Breast epithelium (tissue), 4 donors: Measurements from ENCODE around the gene ST6GALNAC3. TPM values are rescaled to one million over a fixed set of nuclear protein-coding genes. Genes with fewer than 3 reads are reported as not detected.

Experiments used
- DNase-seq, 2 donors: peaks; one replicate each; pipeline ENCODE4 v3.0.0-alpha.2; 2019; ENCODE audit warnings: low spot score in 2 of 2
- H3K27ac ChIP-seq, 2 donors: fragments of 200-600 bp; sonication (generic) in 1 of 2; one replicate each; pipeline ENCODE4 v1.5.1; 2016 to 2019; ENCODE audit warnings: mild to moderate bottlenecking in 1 of 2
- H3K27me3 ChIP-seq, 2 donors: fragments of 200-600 bp; sonication (generic) in 1 of 2; one replicate each; pipeline versions ENCODE4 v1.5.1 to v1.6.0; 2017 to 2019; ENCODE audit warnings: control low read depth in 1 of 2, mild to moderate bottlenecking in 1 of 2
- H3K36me3 ChIP-seq: fragments of 200-600 bp; one replicate; pipeline ENCODE4 v1.5.1; 2019
- H3K4me1 ChIP-seq, 2 donors: fragments of 200-600 bp; sonication (generic); one replicate each; pipeline ENCODE4 v1.5.1; 2016 to 2019; ENCODE audit warnings: control low read depth in 1 of 2
- H3K4me3 ChIP-seq, 3 donors: fragments of 200-600 bp; sonication (generic); 1 replicate in 2 of 3; 2 replicates in 1 of 3; pipeline ENCODE4 v1.5.1; 2016 to 2019; ENCODE audit warnings: mild to moderate bottlenecking in 3 of 3, moderate library complexity in 2 of 3
- H3K9me3 ChIP-seq, 2 donors: fragments of 200-600 bp; sonication (generic) in 1 of 2; one replicate each; pipeline ENCODE4 v1.5.1; 2016 to 2019; ENCODE audit warnings: control low read depth in 1 of 2
- CTCF ChIP-seq, 3 donors: fragments of 450-650 bp; IDR thresholded peaks; one replicate each; pipeline ENCODE4 v1.5.1; 2016 to 2017; ENCODE audit warnings: antibody characterized with exemption in 3 of 3, mild to moderate bottlenecking in 3 of 3, moderate library complexity in 3 of 3
- POLR2A ChIP-seq: fragments of 450-650 bp; IDR thresholded peaks from one replicate; pipeline ENCODE4 v1.6.1; 2016; ENCODE audit warnings: antibody characterized with exemption, mild to moderate bottlenecking, moderate library complexity
- POLR2AphosphoS5 ChIP-seq, 3 donors: sonication (generic); formaldehyde crosslinking; IDR thresholded peaks; one replicate each; pipeline ENCODE4 v1.6.1; 2017; ENCODE audit warnings: antibody characterized with exemption in 3 of 3
- intact Hi-C: fragments of 100-400 bp; cut with DNase I; formaldehyde crosslinking; loops from one replicate; pipeline ENCODE4 v1.15.1; 2023; ENCODE audit warnings: low total_unique reads
- total RNA-seq, 3 donors: library from RNA; depleted of rRNA; stranded (reverse); fragments of >200 nt; gene quantifications; one replicate each; pipeline ENCODE4 v1.1.0, GENCODE V29; 2016

Gene ST6GALNAC3
- total RNA-seq, 3 donors from 2014 or later: 4.1 to 14.4 (median 8.5) TPM

GRCh38 chr1:76659171-76659940, 584.8 kb downstream of the ST6GALNAC3 start:
- DNase-seq: no peak
- Histone ChIP-seq H3K36me3 (no peaks in the 10 kb centered on the region), H3K27me3 (no peaks in the 10 kb centered on the region), H3K4me3 (no peak overlapping the region), H3K27ac (no peak overlapping the region), H3K4me1 (no peaks in the 10 kb centered on the region), H3K9me3 (no peaks in the 10 kb centered on the region)
- intact Hi-C loops: no loop called here
- TF ChIP-seq POLR2AphosphoS5 (IDR thresholded peaks at IDR 0.05) (no peak), CTCF (IDR thresholded peaks at IDR 0.05) (no peak), POLR2A (no peak)

- Histone ChIP-seq H3K4me3 (no peak overlapping the region), H3K4me1 (no peaks in the 10 kb centered on the region), H3K27ac (no peak overlapping the region), H3K36me3 (no peaks in the 10 kb centered on the region), H3K27me3 (no peaks in the 10 kb centered on the region), H3K9me3 (no peaks in the 10 kb centered on the region)
- TF ChIP-seq CTCF (IDR thresholded peaks at IDR 0.05) (no peak), POLR2A (no peak), POLR2AphosphoS5 (IDR thresholded peaks at IDR 0.05) (no peak)
- DNase-seq: no peak
- intact Hi-C loops: no loop called here
Measured at GRCh38 chr1:76661531-76661930, 587.0 kb downstream of the ST6GALNAC3 start.

GRCh38 chr1:76666499-76666898, 592.0 kb downstream of the ST6GALNAC3 start:
- TF ChIP-seq POLR2A (no peak), POLR2AphosphoS5 (IDR thresholded peaks at IDR 0.05) (no peak), CTCF (IDR thresholded peaks at IDR 0.05) (no peak)
- H3K4me1 ChIP-seq: no peaks in the 10 kb centered on the region
- DNase-seq: no peak
- no peaks in the 10 kb centered on the region for H3K9me3 ChIP-seq
- intact Hi-C loops: no loop called here
- H3K27me3 ChIP-seq: no peaks in the 10 kb centered on the region
- H3K27ac ChIP-seq: no peak overlapping the region
- no peaks in the 10 kb centered on the region for H3K36me3 ChIP-seq
- no peak overlapping the region for H3K4me3 ChIP-seq

- no peaks in the 10 kb centered on the region for H3K4me1 ChIP-seq
Measured at GRCh38 chr1:76668046-76668445, 593.5 kb downstream of the ST6GALNAC3 start.

More at GRCh38 chr1:76668046-76668445, 593.5 kb downstream of the ST6GALNAC3 start:
- no peaks in the 10 kb centered on the region for H3K36me3 ChIP-seq
- no peak overlapping the region for H3K27ac ChIP-seq
- no peak overlapping the region for H3K4me3 ChIP-seq
- intact Hi-C loops: no loop called here
- H3K9me3 ChIP-seq: no peaks in the 10 kb centered on the region
- TF ChIP-seq CTCF (IDR thresholded peaks at IDR 0.05) (no peak), POLR2A (no peak), POLR2AphosphoS5 (IDR thresholded peaks at IDR 0.05) (no peak)
- H3K27me3 ChIP-seq: no peaks in the 10 kb centered on the region
- no peak for DNase-seq
